Liver (tissue), 9 donors: Measurements from ENCODE around the gene TCTN1. TPM values are rescaled to one million over a fixed set of nuclear protein-coding genes. Genes with fewer than 3 reads are reported as not detected.
"Not testable (repeated sequence)": the region's sequence is repeated elsewhere in the genome, so short reads cannot be mapped to it uniquely, and the experiment has no call there.

Experiments used
- DNase-seq: peaks from one replicate; pipeline ENCODE4 v3.0.0-alpha.2; 2017; ENCODE audit warnings: low spot score
- H3K27ac ChIP-seq, 2 donors: one replicate each; pipeline ENCODE4 v1.7.0; 2013; ENCODE audit warnings: inconsistent platforms in 2 of 2, low read length in 2 of 2, control low read depth in 1 of 2, low read depth in 1 of 2, mild to moderate bottlenecking in 1 of 2
- H3K27me3 ChIP-seq, 4 donors: one replicate each; pipeline versions ENCODE4 v1.6.1 to v1.7.0; 2013; ENCODE audit warnings: low read length in 3 of 4, inconsistent platforms in 1 of 4, mild to moderate bottlenecking in 1 of 4, moderate library complexity in 1 of 4; ENCODE audit not compliant: control insufficient read depth in 4 of 4, insufficient read depth in 4 of 4
- H3K36me3 ChIP-seq, 4 donors: one replicate each; pipeline versions ENCODE4 v1.6.1 to v1.7.0; 2013; ENCODE audit warnings: low read length in 3 of 4, mild to moderate bottlenecking in 3 of 4, low read depth in 1 of 4, moderate library complexity in 1 of 4; ENCODE audit not compliant: control insufficient read depth in 4 of 4, insufficient read depth in 3 of 4
- H3K4me1 ChIP-seq, 4 donors: one replicate each; pipeline versions ENCODE4 v1.6.1 to v1.7.0; 2013; ENCODE audit warnings: low read length in 3 of 4, mild to moderate bottlenecking in 3 of 4, moderate library complexity in 1 of 4; ENCODE audit not compliant: control insufficient read depth in 4 of 4, insufficient read depth in 4 of 4
- H3K4me3 ChIP-seq, 3 donors: one replicate each; pipeline versions ENCODE4 v1.6.1 to v1.7.0; 2013; ENCODE audit warnings: low read length in 3 of 3, control low read depth in 1 of 3, low read depth in 1 of 3, mild to moderate bottlenecking in 1 of 3
- H3K9ac ChIP-seq, 2 donors: one replicate each; pipeline ENCODE4 v1.7.0; 2013; ENCODE audit warnings: low read length in 2 of 2, mild to moderate bottlenecking in 2 of 2, moderate library complexity in 2 of 2, control low read depth in 1 of 2, low read depth in 1 of 2
- H3K9me3 ChIP-seq, 4 donors: one replicate each; pipeline versions ENCODE4 v1.6.1 to v1.7.0; 2013; ENCODE audit warnings: low read length in 3 of 4; ENCODE audit not compliant: control insufficient read depth in 4 of 4
- FOXA2 ChIP-seq: IDR thresholded peaks from 2 replicates; pipeline ENCODE4 v1.6.1; 2016; ENCODE audit warnings: antibody characterized with exemption
- HNF4A ChIP-seq, 2 donors: conservative IDR thresholded peaks; 2 replicates each; pipeline ENCODE4 v1.6.1; 2016; ENCODE audit warnings: antibody characterized with exemption in 2 of 2, mild to moderate bottlenecking in 2 of 2
- NR2F2 ChIP-seq: IDR thresholded peaks from 2 replicates; pipeline ENCODE4 v1.6.1; 2016; ENCODE audit warnings: antibody characterized with exemption
- RAD21 ChIP-seq, 2 donors: IDR thresholded peaks; 2 replicates each; pipeline ENCODE4 v1.6.1; 2016; ENCODE audit warnings: antibody characterized with exemption in 2 of 2, mild to moderate bottlenecking in 2 of 2
- RXRA ChIP-seq, 2 donors: IDR thresholded peaks; 2 replicates each; pipeline ENCODE4 v1.6.1; 2017 to 2018; ENCODE audit warnings: antibody characterized with exemption in 2 of 2, mild to moderate bottlenecking in 1 of 2
- SP1 ChIP-seq: IDR thresholded peaks from 2 replicates; pipeline ENCODE4 v1.6.1; 2018; ENCODE audit warnings: antibody characterized with exemption, mild to moderate bottlenecking
- YY1 ChIP-seq: IDR thresholded peaks from 2 replicates; pipeline ENCODE4 v1.6.1; 2016; ENCODE audit warnings: antibody characterized with exemption, mild to moderate bottlenecking
- WGBS: extraction: QIAGEN DNeasy Blood & Tissue Kit; methylation state at CpG from one replicate; pipeline ENCODE4 v1.1.7; 2013; 5-methylcytosine and 5-hydroxymethylcytosine counted together
- polyA plus RNA-seq, 2 donors: library from polyadenylated mRNA; stranded (reverse) in 1 of 2; unstranded in 1 of 2; fragments of 200-250 nt in 1 of 2; fragments of >200 nt in 1 of 2; fragmentation: Nextera tagmentation in 1 of 2; extraction: Ambion mirVana in 1 of 2; gene quantifications; one replicate each; pipeline versions ENCODE4 v1.2.1 to v1.2.3, GENCODE V29; 2013 to 2015
- total RNA-seq, 2 donors: library from RNA; depleted of rRNA; stranded (reverse); fragments of >200 nt; gene quantifications; one replicate each; pipeline ENCODE4 v1.2.3, GENCODE V29; 2014
- TF ChIP-seq, protein P1 (sequence below): fragments of 150-350 bp; IDR thresholded peaks from 2 replicates; pipeline ENCODE4 v1.5.1; 2017; ENCODE audit warnings: improper control_type of control experiment, low read depth, low read length; ENCODE audit not compliant: missing input control
- TF ChIP-seq, protein P2 (sequence below): IDR thresholded peaks from 2 replicates; pipeline ENCODE4 v1.6.1; 2016; ENCODE audit warnings: antibody characterized with exemption
- TF ChIP-seq, protein P3 (sequence below): IDR thresholded peaks from 2 replicates; pipeline ENCODE4 v1.6.1; 2016; ENCODE audit warnings: antibody characterized with exemption
- TF ChIP-seq, protein P4 (sequence below): IDR thresholded peaks from 2 replicates; pipeline ENCODE4 v1.6.1; 2016; ENCODE audit warnings: antibody characterized with exemption
- donor health status: healthy.
- donor health status: healthy.
- donor health status: healthy.
- donor health status: healthy.
- donor health status: healthy.

Gene TCTN1
- total and polyA plus RNA-seq, 4 donors: 6.0 to 12.0 (median 10.9) TPM

DNA sequence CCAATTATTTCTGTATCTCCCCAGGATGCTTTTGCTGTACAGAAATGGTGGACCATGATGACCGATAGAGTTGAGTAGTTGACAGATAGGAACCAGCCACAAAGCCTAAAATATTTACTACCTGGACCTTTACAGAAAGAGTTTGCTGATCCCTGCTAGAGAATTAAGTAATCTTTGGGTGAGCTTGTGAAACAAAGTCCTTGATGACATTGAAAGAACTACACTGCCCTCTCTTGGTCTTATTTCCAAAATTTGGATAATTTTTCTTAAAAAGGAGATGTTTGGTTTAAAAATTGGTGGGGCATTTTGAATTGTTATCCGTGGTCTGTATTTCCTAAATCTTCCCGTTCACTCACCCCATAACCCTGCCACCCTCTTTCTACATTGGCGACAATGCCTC lies 13.7 kb upstream of the TCTN1 start:
- peak; percentile 51 to 80 for TF ChIP-seq RXRA (IDR thresholded peaks at IDR 0.05)
- peak; percentile 39 to 62 for TF ChIP-seq HNF4A (conservative IDR thresholded peaks at IDR 0.05)
- peak; percentile 21 for TF ChIP-seq SP1
- TF ChIP-seq YY1: peak; percentile 32
- TF ChIP-seq, protein P1, sequence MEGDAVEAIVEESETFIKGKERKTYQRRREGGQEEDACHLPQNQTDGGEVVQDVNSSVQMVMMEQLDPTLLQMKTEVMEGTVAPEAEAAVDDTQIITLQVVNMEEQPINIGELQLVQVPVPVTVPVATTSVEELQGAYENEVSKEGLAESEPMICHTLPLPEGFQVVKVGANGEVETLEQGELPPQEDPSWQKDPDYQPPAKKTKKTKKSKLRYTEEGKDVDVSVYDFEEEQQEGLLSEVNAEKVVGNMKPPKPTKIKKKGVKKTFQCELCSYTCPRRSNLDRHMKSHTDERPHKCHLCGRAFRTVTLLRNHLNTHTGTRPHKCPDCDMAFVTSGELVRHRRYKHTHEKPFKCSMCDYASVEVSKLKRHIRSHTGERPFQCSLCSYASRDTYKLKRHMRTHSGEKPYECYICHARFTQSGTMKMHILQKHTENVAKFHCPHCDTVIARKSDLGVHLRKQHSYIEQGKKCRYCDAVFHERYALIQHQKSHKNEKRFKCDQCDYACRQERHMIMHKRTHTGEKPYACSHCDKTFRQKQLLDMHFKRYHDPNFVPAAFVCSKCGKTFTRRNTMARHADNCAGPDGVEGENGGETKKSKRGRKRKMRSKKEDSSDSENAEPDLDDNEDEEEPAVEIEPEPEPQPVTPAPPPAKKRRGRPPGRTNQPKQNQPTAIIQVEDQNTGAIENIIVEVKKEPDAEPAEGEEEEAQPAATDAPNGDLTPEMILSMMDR: peak; percentile 52
- TF ChIP-seq FOXA2: no peak
- TF ChIP-seq, protein P2, sequence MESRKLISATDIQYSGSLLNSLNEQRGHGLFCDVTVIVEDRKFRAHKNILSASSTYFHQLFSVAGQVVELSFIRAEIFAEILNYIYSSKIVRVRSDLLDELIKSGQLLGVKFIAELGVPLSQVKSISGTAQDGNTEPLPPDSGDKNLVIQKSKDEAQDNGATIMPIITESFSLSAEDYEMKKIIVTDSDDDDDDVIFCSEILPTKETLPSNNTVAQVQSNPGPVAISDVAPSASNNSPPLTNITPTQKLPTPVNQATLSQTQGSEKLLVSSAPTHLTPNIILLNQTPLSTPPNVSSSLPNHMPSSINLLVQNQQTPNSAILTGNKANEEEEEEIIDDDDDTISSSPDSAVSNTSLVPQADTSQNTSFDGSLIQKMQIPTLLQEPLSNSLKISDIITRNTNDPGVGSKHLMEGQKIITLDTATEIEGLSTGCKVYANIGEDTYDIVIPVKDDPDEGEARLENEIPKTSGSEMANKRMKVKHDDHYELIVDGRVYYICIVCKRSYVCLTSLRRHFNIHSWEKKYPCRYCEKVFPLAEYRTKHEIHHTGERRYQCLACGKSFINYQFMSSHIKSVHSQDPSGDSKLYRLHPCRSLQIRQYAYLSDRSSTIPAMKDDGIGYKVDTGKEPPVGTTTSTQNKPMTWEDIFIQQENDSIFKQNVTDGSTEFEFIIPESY: peak; percentile 24
- TF ChIP-seq, protein P3, sequence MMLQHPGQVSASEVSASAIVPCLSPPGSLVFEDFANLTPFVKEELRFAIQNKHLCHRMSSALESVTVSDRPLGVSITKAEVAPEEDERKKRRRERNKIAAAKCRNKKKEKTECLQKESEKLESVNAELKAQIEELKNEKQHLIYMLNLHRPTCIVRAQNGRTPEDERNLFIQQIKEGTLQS: peak; percentile 27
- TF ChIP-seq, protein P4, sequence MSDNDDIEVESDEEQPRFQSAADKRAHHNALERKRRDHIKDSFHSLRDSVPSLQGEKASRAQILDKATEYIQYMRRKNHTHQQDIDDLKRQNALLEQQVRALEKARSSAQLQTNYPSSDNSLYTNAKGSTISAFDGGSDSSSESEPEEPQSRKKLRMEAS: no peak
- peak; percentile 91 to 96 for TF ChIP-seq RAD21 (IDR thresholded peaks at IDR 0.05)
- DNase-seq: no peak
- H3K36me3 ChIP-seq: no peaks in the 10 kb centered on the region
- H3K27ac ChIP-seq: no peak overlapping the region
- no peak overlapping the region for H3K9ac ChIP-seq
- WGBS: 12% methylated on average over 4 of the region's 4 CpGs
- no peaks in the 10 kb centered on the region for H3K27me3 ChIP-seq
- H3K9me3 ChIP-seq: no peaks in the 10 kb centered on the region
- H3K4me1 ChIP-seq: peaks cover 0 to 8% (median 0%) of the 10 kb centered on the region in 4 donors
- no peak overlapping the region for H3K4me3 ChIP-seq

DNA sequence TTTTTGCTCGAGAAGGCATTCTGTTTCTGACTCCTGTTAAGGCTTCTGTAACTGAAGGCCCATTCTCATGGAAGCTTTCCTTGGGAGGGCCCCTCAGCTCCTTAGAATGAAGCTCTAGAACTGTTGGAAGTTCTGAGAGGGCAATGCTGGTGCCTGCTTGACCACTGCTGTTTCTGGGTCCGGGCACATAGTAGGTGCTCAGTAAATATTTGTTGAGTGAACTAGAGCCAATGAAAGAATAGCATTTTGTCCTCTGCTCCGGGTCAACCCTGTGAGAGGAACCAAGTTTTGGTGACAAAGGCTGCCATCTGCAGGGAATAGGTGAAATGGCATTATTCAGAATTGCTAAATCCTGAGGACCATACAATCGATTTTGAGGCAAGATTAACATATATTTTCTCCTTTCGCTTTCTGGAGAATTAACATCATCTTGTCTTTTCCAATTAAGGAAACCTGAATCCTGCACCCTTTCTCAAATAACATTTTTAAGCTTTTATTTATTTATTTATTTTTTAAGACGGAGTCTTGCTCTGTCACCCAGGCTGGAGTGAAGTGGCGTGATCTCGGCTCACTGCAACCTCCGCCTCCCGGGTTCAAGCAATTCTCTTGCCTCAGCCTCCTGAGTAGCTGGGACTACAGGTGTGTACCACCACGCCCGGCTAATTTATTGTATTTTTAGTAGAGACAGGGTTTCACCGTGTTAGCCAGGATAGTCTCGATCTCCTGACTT lies 11.7 kb upstream of the TCTN1 start:
- H3K36me3 ChIP-seq, H3K4me3 ChIP-seq, H3K27ac ChIP-seq, H3K9me3 ChIP-seq, DNase-seq, H3K27me3 ChIP-seq, H3K9ac ChIP-seq, H3K4me1 ChIP-seq: not testable (repeated sequence)
- TF ChIP-seq RXRA (IDR thresholded peaks at IDR 0.05) (peak; percentile 34 to 71), RAD21 (IDR thresholded peaks at IDR 0.05) (peak; percentile 96 to 97), HNF4A (conservative IDR thresholded peaks at IDR 0.05) (peak in 1 of 2 donors; percentile 22), NR2F2 (peak; percentile 17)
- TF ChIP-seq, protein P1: peak; percentile 90
- 55% methylated on average over 14 of the region's 14 CpGs for WGBS
